Superior temporal gyrus (tissue), 1 donor: Measurements from ENCODE around the gene ZMYND15.

Experiments
- DNase-seq: peaks from one replicate; pipeline ENCODE4 v3.0.0-alpha.2; 2016; ENCODE audit errors: extremely low spot score

Gene ZMYND15

DNA sequence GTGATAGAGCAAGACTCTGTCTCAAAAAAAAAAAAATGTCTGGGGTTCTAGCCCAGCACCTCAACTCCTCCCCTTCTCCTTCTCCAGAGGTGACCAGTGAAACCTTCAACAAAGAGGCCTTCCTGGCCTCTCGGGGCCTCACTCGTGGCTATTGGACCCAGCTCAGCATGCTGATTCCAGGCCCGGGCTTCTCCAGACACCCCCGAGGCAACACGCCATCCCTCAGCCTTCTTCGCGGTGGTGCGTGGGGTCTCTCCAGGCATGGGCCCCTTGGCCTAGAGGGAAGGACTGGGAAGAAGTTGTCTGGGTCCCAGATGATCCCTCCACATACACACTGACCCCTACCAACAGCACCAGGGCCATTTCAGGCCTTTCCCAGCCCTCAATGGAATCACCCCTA is 3.6 kb downstream of the ZMYND15 start:
- no peak for DNase-seq

DNA sequence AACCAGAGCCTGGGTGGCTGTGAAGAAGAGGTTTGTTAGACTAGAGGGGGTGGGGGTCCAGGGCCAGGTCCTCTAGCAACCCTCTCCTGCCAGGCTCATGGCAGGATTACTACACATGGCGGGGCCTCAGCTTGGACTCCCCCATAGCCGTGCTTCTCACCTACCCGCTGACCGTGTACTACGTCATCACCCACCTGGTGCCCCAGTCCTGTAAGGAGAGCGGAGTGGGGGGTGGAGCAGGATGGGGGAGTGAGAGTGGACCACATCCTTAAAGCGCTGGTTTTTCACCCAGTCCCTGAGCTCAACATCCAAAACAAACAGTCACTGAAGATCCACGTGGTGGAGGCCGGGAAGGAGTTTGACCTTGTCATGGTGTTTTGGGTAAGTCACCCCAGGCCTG is 4.3 kb downstream of the ZMYND15 start:
- DNase-seq: no peak

DNA sequence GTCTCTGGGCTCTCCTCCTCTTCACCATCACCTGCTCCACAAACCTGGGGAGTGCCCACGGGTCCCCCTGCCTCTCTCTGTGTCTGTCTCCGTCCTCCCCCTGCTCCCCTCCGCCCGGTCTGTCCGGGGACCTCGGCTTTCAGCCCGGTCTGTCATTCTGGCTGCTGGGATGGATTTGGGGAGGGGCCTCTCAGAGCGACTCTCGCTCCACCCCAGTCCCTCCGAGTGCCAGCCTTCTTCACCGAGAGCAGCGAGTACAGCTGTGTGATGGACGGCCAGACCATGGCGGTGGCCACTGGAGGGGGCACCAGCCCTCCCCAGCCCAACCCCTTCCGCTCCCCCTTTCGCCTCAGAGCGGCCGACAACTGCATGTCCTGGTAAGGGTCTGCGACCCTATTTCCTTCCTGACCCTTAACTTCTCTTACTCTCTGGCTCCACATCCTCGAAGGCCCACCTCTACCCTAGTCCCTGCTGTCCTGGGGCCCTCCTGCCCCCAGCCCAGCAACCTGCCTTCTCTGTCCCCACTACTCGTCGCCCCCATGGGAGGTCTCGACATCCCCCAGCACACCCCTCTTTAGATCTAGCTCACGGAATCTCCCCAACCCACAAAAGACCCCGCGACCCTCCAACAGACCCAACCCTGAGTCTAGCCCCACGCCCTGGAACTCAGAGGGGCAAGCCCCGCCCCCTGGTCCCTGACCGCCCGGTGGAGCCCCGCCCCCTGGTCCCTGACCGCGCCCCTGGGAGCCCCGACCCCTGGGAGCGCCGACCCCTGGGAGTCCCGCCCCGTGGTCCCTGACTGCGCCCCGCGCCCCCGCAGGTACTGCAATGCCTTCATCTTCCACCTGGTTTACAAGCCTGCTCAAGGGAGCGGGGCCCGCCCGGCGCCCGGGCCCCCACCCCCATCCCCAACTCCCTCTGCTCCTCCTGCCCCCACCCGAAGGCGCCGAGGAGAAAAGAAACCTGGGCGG is 5.7 kb downstream of the ZMYND15 start:
- DNase-seq: no peak

DNA sequence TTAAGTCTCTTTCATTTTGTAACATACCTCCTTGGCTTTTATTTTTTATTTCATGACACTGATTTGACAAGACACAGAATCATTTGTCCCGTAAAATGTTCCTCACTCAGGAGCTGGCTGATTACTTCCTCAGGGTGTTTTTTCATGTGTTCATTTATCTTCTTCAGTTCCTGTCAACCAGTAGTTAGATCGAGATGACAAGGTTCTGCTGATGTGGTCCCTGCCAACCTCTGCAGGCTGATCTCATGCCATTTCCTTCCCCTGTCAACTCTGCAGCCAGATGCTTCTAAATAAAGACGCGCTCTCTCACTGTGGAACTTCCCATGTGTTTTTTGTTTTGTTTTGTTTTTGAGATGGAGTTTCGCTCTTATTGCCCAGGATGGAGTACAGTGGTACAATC is 8.2 kb downstream of the ZMYND15 start:
- DNase-seq: no peak

DNA sequence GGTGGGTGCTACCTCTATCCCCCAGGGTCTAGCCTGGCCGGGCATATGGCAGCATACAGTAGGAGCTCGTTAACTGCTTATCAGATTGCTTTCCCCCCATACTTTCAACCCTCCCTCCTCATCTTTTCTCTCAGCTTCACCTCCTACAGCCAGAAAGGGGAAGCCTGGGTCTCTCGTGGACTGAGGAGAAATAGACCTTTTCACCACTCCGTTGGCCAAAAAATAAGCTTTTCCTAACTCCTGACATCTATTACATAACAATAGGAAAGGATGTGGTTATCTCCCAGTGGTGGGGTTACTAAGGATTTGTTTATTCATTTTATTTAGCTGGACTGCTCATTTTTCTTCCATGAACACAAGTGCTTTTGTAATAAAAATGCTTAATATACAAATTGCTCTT is 9.1 kb downstream of the ZMYND15 start:
- DNase-seq: no peak

DNA sequence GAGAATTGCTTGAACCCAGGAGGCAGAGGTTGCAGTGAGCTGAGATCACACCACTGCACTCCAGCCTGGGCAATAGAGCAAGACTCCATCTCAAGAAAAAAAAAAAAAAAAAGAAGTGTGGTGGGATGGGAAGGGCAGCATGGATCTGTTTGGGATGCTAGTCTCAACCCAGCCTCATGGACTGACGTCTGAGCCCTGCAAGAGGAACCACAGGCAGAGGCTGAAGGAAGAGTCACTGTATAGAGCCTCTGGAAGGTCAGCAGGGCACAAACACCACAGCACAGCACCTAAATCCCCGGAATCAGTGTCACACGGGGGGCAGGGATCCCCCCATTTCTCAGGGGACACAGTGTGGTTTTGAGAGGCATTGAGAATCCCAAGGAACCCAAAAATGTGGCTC is 11.0 kb downstream of the ZMYND15 start:
- no peak for DNase-seq

DNA sequence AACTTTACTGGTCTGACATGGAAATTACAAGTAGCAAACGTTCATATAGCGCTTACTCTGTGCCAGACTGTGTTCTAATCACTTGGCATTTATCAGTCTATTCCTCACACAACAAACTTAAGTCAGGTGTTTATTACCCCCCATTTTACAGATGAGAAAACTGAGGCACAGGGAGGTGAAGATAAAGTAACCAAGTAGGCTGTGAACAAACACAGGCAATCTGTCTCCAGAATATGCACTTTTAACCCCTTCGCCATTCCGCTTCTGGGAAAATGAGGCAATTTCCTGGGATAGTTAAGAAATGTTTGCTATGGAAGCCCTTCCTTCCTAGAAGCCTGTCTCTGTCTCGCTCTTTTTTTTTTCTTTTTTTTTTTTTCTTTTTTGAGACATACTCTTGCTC is 12.3 kb downstream of the ZMYND15 start:
- DNase-seq: no peak

DNA sequence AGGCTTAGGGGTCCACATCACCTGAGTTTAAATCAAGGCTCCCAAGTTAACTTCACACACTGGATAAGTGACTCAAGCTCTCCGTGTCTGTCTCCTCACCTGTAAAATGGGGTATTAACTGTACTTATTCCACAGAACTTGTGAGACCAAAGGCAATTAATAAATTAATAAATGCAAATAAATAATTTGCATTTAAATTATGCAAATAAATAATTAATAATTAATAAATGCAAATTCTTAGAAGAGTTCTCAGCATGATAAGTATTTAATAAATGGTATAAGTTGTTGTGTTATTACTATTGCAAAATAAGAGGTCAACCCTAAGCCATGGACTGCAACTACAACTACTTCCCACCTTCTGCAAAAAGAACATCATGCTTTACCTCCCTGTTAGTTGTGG is 13.8 kb downstream of the ZMYND15 start:
- DNase-seq: no peak

DNA sequence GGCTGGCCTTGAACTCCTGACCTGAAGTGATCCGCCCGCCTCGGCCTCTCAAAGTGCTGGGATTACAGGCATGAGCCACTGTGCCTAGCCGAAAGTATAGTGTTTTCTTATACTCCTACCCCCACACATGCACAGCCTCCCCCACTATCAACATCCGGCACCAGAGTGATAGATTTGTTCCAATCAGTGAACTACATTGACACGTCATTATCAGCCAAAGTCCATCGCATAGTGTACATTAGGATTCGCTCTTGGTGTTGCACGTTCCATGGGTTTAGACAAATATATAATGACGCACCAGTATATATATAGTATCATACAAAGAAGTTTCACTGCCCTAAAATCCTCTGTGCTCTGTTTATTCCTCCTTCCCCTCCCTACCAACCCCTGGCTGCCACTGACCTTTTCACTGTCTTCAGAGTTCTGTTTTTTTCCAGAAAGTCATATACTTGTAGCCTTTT is 20.2 kb downstream of the ZMYND15 start:
- no peak for DNase-seq

DNA sequence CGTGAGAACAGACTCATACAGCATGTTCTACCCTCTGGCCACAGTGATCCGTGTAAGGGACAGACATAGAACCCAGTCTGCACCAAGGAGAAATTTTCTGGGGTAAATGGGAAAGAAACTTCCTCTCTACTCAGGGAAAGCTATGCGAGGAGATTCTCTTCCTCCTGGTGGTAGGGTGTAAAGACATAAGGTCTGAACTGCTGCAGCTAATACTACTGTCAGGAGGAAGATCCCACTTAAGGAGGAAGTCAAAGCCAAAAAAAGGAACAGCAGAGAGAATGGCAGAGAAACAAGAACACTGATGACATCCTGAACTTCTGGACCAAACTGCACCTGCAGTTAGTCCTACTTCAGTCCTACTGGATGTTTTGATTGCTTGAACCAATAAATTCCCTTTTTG is 25.0 kb downstream of the ZMYND15 start:
- DNase-seq: no peak

DNA sequence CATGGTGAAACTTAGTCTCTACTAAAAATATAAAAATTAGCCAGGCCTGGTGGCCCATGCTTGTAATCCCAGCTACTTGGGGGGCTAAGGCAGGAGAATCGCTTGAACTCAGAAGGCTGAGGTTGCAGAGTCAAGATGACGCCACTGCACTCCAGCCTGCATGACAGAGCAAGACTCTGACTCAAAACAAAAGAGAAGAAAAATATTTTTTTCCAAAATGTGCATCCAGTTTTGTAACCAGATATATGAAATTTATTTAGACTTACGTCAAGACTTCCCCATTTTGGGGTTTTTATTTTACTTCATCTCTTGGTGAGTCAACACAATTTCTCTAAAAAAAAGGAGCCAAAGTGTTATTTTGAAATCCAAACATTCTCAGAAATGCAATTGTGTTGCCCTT is 26.6 kb downstream of the ZMYND15 start:
- no peak for DNase-seq

DNA sequence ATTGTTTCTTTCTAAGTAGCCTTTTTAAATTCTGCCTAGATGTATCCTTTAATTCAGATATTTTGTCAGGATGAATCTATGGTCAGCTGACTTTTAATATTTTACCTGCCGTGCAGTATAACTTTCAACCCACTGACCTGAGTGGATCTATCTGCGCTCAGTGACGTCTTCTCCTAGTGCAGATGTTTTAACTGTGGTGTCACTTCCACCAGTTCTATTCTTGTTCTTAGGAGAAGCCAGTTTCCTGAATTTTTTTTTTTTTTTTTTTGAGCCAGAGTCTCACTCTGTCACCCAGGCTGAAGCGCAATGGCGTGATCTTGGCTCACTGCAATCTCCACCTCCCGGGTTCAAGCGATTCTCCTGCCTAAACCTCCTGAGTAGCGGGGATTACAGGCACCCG is 27.1 kb downstream of the ZMYND15 start:
- DNase-seq: no peak

DNA sequence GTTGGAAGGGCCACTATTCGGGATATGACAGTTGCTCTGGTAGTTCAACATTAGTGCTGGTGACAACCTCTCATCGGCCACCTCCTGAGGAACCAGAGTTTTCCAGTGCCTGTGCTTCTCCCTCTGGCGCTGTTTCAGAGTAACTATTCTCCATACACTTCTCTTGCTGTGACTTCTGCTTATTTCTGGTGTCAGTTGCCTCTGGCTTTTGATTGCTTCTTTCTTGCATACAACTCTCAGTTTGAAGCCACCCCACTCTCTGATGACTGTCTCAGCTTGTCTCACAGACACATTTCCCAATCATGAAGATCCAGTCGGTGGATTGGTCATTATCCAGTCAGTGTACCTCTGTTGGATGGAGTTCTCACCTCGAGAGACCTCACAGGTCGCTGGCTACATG is 28.7 kb downstream of the ZMYND15 start:
- DNase-seq: no peak

DNA sequence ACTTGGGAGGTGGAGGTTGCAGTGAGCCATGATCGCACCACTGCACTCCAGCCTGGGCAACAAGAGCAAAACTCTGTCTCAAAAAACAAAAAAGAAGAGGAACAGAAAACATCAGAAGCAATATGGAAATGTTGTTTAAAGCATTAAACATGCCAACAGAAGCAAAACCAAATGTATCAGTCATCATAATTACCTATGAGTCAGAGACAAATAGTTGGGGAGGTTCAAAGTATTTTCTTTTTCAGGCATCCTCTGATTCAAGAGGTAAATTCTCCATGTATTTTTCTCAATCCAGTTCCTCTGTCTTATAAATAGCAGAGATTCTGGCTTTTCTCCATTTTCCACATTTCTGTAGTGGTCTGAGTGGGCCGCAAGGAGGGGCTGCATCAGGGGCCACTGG is 30.0 kb downstream of the ZMYND15 start:
- no peak for DNase-seq

DNA sequence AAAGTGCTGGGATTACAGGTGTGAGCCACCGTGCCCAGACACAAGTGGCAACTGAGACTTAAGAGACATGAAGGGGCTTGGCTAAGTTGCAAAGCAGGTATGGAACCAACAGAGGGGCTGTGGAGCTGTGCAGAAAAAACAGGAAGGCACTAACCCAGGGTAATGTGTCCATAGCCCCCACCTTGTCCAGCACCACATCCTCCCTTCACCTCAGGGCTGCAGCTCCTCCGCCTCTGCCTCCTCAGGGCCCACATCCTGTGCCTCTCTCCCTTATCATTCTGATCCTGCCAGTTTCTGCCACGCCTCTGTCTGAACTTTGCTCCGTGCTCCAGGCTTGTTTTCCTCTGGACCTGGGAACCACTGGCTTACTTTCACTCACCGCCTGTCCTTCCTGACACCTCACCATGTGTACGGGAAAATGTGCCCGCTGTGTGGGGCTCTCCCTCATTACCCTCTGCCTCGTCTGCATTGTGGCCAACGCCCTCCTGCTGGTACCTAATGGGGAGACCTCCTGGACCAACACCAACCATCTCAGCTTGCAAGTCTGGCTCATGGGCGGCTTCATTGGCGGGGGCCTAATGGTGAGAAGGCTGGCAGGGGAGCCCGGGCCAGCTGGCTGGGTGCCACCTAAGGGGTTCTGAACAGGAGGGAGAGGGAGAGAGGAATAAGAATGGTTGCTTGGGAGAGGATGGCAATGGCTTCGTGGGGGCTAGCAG is 32.0 kb downstream of the ZMYND15 start, which contains the start of gene TM4SF5:
Gene TM4SF5 (plus strand): TSS at position 368 of the 716 bp plus-strand sequence. CDS start 37 bp downstream, at position 405.
- no peak for DNase-seq

DNA sequence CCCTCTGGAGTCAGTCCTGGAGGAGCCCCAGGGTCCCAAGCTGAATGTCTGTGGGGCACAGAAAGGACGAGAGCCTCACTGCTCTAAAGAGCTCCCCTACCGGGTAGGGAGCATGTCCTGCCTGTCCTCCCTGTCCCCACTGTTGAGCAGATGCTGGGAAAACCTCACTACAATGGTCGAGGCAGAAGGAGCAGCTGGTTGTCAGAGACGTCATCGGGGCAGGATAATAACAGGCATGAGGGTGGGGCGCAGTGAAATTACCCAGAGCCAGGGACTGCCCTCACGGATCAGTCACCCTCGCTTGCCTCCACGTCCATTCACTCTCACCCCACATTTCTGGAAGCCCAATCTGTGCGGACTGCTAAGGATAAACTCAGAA is 32.6 kb downstream of the ZMYND15 start:
- no peak for DNase-seq

DNA sequence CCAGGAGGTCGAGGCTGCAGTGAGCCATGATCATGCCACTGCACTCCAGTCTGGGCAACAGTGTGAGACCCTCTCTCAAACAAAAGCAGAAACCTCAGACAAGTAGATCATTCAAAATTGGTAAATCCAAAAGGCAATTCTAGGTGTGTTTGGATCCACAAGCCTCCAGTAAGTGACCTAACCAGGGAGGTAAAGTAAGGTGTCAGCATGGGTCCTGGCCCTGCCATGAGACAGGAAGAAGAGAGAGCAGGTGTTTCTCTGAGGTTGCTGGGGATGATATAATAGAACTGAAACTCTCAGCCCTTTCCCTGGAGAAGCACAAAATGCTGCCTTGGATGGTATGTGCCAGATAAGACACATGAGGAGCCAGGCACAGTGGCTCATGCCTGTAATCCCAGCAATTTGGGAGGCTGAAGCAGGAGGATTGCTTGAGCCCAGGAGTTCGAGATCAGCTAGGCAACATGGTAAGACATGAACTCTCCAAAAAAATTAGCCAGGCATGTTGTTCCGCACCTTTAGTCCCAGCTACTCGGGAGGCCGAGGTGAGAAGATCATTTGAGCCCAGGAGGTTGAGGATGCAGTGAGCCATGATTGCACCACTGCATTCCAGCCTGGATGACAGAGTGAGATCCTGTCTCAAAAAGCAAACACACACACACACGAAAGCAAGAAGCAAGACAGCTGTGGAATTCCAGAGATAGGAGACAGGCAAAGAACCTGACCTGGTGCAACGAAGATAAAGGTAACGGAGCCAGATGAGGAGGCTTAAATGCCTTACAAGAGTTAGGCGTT is 38.5 kb downstream of the ZMYND15 start:
- no peak for DNase-seq

DNA sequence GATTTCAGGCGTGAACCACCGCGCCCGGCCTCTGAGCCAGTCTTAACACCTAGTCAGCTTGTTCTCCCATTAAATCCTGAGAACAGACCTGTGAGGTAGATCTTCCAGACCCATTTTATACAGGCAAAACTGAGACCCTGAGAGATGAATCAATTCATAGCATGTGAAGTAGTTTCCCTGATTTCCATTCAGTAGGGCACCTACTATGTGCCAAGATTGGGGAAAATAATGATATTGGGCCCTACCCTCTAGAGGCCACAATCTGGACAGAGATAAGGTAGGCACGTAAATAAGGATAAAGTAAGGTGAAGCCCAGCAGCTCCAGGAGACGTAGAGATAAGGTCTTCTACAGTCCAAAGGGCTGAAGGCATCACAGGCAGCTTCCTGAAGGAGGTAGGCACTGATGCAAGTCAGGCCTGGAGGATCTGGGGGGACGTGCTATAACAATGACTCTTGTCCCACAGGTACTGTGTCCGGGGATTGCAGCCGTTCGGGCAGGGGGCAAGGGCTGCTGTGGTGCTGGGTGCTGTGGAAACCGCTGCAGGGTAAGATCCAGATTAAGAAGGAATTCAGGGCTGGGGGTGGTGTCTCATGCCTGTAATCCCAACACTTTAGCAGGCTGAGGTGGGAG is 40.8 kb downstream of the ZMYND15 start:
- no peak for DNase-seq

DNA sequence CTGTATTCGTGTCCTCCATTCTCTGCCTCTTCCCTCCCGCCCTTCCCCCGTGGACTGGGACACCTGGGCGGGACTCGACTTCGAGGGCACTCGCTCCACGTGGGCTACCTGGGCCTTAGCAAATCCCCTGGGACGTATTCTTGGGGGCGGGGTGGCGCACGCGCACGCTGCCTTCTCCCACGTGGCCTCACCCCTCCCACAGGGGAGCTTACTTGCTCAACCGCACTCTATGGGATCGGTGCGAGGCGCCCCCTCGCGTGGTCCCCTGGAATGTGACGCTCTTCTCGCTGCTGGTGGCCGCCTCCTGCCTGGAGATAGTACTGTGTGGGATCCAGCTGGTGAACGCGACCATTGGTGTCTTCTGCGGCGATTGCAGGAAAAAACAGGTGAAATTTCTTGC is 43.0 kb downstream of the ZMYND15 start:
- no peak for DNase-seq

DNA sequence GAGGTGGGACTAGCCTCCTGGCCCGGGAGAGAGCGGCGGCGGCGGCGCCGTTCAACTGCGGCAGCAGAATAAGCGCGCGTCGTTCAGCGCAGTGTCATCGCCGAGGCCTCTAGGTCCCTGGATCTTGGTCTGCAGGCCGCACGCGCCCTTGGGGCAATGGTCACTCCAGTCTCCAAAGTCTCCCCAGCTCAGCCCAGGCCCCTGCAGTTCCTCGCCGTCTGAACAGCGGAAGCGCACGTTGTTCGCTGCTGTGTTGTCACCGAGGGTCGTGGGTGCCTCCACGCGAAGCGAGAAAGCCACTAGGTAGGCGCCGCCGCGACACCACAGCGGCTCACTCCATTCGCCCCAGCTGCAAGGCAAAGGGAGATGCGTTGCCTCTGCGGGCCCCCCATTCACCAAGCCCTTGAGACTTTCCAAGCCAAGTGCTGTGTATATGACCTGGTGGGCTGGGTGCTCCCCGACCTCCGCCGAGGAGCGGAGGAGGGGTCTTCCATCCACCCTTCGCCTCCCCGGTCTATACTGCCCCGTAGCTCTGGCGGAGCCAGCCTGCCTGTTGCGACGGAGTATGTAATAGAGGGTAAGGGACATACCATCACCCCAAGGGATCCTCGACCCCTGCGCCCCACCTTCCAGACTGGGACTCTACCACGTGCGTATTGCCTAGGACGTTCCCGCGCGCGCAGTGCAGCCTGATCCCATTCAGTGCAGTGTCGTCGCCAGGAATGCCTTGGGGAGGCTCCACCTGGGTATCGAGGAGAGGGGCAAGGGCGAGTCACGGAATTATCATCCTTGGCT is 45.9 kb downstream of the ZMYND15 start:
- no peak for DNase-seq

DNA sequence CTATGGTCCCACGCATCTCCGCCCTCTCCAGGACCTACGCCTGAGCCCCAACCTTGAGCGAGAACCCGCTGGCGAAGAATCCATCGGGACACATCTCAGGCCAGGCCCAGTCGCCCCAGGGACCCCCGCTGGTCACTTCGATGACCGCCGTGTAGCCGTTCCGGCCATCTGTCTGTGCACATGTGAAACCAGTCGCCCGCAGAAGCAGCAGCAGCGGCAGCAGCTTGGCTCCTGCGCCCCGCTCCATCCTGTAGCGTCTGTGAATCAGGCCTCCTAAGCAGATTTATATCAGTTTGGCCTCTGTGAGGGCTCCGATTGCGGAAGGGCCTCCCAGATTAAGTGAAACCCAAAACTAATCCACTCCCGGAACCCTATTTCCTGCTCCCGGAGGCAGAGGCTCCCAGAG is 46.5 kb downstream of the ZMYND15 start, which contains the start of gene VMO1:
Gene VMO1 (minus strand): TSS at position 259 of the 406 bp plus-strand sequence. CDS start 12 bp downstream, at position 247.
- no peak for DNase-seq
